ENCODE results near the gene TTPAL.

Gene TTPAL

DNA sequence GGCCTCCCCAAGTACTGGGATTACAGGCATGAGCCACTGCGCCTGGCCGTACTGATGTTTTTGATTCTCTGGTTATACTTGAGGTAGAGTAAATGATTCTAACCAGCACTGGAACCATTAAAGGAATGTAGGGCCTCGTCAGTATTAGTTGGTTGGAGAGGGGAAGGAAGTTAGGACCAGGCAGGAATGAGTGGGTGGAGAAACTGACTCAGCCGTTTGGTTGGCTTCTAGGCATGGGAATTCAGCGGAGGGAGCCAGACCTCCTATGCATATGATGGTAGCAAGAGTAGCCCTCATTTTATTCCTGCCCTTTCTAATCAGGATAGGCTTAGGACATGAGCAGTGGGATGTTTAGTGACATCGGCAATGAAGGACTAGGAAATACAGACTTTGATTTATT, 65.2 kb downstream of the TTPAL start:
- no peak for DNase-seq (ENCODE audit: low read depth)

DNA sequence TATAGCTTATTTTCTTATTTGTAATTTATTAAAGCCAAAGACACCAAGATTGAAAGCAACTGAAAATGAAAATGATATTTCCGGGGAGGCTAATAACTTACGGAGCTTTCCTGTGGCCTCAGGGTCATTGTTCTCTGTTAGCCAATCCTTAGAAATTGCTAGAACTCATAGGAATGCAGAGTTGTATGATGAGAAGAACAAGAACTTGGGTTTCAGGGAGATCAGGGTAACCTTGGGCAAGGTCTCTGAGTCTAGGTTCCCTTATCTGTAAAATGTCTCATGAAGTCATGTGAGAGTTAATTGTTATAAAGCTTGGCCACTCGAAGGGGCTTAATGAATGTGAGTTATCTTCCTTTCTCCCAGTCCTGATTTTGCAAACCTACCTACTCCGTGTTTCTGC, 66.3 kb downstream of the TTPAL start:
- no peak for DNase-seq (ENCODE audit: low read depth)

DNA sequence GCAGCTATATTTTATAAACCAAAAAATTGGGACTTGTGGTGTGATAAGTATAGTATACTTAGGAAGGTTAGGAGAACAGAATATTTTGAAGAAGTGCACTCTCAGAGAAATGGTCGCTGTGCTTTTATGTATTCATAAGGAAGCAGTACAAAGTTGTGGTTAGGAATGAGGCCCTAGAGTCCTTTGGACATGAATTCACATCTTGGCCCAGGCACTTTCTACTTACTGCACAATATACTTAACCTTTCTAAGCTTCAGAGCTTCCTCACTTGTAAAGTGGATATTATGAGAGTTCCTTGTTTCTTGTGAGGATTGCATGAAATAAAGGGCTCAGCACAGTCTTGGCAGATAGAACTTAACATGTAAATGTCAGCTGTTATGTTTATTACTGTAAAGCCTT, 67.2 kb downstream of the TTPAL start:
- no peak for DNase-seq (ENCODE audit: low read depth)

DNA sequence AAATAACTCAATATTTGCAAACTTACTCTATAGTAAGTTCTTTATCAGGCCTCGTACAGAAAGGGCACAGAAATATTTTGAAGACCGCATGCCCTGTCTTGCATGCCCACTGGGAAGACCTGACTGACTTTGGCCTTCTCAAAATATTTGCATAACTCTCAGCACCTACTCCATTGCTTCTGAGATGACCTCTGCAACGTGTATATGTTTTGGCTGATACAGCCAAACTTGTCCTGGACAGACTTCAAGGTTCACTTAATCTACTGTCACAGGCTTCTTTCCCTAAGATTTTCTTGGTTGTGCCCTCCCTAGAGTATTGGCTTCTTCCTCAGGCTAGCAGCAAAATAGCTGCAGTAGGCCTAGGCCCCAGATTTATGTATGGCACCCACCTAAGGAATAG, 67.7 kb downstream of the TTPAL start:
- no peak for DNase-seq (ENCODE audit: low read depth)

Measured in stimulated activated CD4-positive, alpha-beta T cell treated with anti-CD3 and anti-CD28 coated beads, Interleukin-2, amount 100 ng/mL, for 4 hours (primary cell).